Glutamatergic neuron (in vitro differentiated cells): ENCODE measurements around the gene MCCD1. TPM values are rescaled to one million over a fixed set of nuclear protein-coding genes. Genes with fewer than 3 reads are reported as not detected.
A peak's percentile ranks its signal among the peaks of the same experiment; 100 is the strongest.
"Not testable (repeated sequence)": the region's sequence is repeated elsewhere in the genome, so short reads cannot be mapped to it uniquely, and the experiment has no call there.

Experiments used
- DNase-seq: peaks from one replicate; pipeline ENCODE4 v3.0.0; 2022
- H3K27ac Mint-ChIP-seq: one replicate; pipeline ENCODE4 v1.8.0; 2020; ENCODE audit warnings: mild to moderate bottlenecking, mixed read lengths, inconsistent platforms; ENCODE audit not compliant: unreplicated experiment
- H3K27me3 Mint-ChIP-seq: one replicate; pipeline ENCODE4 v1.8.0; 2020; ENCODE audit warnings: mild to moderate bottlenecking, moderate library complexity, mixed read lengths, inconsistent platforms; ENCODE audit not compliant: unreplicated experiment
- H3K36me3 Mint-ChIP-seq: one replicate; pipeline ENCODE4 v1.8.0; 2020; ENCODE audit warnings: mild to moderate bottlenecking, mixed read lengths, inconsistent platforms; ENCODE audit not compliant: unreplicated experiment
- H3K4me1 Mint-ChIP-seq: one replicate; pipeline ENCODE4 v1.8.0; 2020; ENCODE audit warnings: mild to moderate bottlenecking, low read depth, mixed read lengths, inconsistent platforms; ENCODE audit not compliant: unreplicated experiment
- H3K4me3 Mint-ChIP-seq: one replicate; pipeline ENCODE4 v1.8.0; 2020; ENCODE audit warnings: mild to moderate bottlenecking, mixed read lengths, inconsistent platforms; ENCODE audit not compliant: unreplicated experiment
- H3K9me3 Mint-ChIP-seq: one replicate; pipeline ENCODE4 v1.8.0; 2020; ENCODE audit warnings: mild to moderate bottlenecking, moderate library complexity, mixed read lengths, inconsistent platforms; ENCODE audit not compliant: unreplicated experiment
- total RNA-seq: library from RNA; stranded (reverse); fragmentation: NEBNext Ultra II Directional; extraction: Animal tissue kit (Norgen Biotek cat#: 25700); gene quantifications from one replicate; pipeline ENCODE4 v1.2.1, GENCODE V29; 2021; ENCODE audit not compliant: unreplicated experiment
- TF ChIP-seq, protein P1 (sequence below): fragments of 200-600 bp; sonication (generic); IDR thresholded peaks from one replicate; pipeline ENCODE4 v1.5.0; 2021; ENCODE audit not compliant: partially characterized antibody, unreplicated experiment

MCCD1 gene
- total RNA-seq, 1 donor from 2014 or later = not detected

DNA sequence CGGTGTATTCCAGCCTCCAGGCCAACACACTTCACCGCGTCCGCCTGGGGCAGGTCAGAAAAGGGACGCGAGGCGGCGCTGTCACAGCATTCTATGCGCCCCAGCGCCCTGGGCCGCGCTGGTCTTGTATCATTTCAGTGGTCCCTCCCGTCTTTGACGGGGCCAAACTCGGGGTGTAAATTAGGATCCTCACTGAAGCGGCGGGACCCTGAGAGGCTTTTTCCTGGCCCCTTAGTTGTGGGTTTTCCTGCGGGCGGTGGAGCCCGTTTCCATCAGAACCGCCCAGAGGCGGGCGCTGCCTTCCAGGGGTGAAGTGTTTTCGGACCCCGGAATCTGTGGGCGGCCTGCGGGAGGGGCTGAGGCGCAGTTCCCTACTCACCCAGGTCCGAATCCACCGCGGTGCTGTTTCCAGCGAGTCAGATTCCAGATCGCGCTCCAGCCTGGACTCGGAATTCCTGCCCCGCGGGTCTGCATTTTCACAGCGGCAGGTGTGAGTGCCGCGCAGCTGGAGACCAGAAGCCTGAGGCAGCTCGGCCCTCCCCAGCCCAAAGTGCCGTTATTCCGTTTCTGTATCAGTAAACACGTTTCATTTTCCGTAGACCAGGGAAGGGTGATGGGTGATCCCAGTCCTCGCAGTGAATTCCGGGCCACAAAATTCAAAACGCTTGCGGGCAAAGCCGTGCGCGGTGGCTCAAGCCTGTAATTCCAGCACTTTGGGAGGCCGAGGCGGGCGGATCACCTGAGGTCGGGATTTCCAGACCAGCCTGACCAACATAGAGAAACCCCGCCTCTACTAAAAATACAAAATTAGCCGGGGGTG is 34.7 kb upstream of the MCCD1 start:
- no peak overlapping the region for H3K27ac Mint-ChIP-seq
- H3K27me3 Mint-ChIP-seq = peaks cover 15% of the 10 kb centered on the region
- TF ChIP-seq, protein P1, sequence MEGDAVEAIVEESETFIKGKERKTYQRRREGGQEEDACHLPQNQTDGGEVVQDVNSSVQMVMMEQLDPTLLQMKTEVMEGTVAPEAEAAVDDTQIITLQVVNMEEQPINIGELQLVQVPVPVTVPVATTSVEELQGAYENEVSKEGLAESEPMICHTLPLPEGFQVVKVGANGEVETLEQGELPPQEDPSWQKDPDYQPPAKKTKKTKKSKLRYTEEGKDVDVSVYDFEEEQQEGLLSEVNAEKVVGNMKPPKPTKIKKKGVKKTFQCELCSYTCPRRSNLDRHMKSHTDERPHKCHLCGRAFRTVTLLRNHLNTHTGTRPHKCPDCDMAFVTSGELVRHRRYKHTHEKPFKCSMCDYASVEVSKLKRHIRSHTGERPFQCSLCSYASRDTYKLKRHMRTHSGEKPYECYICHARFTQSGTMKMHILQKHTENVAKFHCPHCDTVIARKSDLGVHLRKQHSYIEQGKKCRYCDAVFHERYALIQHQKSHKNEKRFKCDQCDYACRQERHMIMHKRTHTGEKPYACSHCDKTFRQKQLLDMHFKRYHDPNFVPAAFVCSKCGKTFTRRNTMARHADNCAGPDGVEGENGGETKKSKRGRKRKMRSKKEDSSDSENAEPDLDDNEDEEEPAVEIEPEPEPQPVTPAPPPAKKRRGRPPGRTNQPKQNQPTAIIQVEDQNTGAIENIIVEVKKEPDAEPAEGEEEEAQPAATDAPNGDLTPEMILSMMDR = peak; percentile 80
- peaks cover 10% of the 10 kb centered on the region for H3K4me1 Mint-ChIP-seq
- DNase-seq = peak; percentile 92
- peak overlapping the region; percentile 84 for H3K4me3 Mint-ChIP-seq
- no peaks in the 10 kb centered on the region for H3K36me3 Mint-ChIP-seq
- peaks cover 5% of the 10 kb centered on the region for H3K9me3 Mint-ChIP-seq

DNA sequence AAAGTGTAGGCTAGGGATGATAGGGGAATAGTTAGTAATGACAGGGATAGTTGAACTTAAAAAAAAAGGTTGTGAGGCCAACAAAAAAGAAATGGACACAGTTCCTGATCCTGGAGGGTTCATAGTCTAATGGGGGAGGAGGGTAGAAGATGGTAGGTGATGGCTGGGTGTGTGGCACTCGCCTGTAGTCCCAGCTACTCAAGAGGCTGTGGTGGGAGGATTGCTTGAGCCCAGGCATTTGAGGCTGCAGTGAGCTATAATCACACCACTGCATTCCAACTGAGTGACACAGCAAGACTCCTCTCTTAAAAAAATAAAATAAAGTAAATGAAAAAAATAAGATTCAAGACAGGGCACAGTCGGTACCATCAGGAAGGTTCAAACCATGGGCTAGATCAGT is 33.2 kb upstream of the MCCD1 start:
- Mint-ChIP-seq H3K9me3 (peaks cover 7% of the 10 kb centered on the region), H3K4me3 (peak overlapping the region; percentile 40), H3K36me3 (no peaks in the 10 kb centered on the region), H3K27me3 (peaks cover 15% of the 10 kb centered on the region), H3K27ac (no peak overlapping the region), H3K4me1 (peaks cover 10% of the 10 kb centered on the region)
- DNase-seq = no peak
- TF ChIP-seq, protein P1 = no peak

DNA sequence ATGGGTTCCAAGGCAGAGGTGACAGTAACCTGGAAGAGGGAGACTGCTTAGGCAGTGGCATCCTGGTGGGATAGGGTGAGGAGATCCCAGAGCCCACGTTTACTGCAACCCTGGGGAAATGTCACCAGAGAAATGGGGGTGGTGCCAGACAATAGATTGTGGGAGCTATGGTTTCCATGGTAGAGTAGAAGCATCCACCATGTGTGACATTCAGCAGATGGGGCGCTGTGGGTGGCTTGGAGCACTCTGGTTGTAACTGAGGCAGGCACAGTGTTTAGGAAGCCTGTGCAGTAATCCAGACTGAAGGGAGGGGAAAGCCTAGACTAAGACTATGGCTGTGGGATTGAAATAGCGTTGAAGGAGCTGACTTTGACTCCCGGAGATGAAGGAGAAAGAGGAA is 31.9 kb upstream of the MCCD1 start:
- DNase-seq, H3K9me3 Mint-ChIP-seq, H3K36me3 Mint-ChIP-seq, H3K27ac Mint-ChIP-seq: not testable (repeated sequence)
- Mint-ChIP-seq H3K27me3 (peaks cover 15% of the 10 kb centered on the region), H3K4me1 (peaks cover 10% of the 10 kb centered on the region), H3K4me3 (peak overlapping the region; percentile 88)

DNA sequence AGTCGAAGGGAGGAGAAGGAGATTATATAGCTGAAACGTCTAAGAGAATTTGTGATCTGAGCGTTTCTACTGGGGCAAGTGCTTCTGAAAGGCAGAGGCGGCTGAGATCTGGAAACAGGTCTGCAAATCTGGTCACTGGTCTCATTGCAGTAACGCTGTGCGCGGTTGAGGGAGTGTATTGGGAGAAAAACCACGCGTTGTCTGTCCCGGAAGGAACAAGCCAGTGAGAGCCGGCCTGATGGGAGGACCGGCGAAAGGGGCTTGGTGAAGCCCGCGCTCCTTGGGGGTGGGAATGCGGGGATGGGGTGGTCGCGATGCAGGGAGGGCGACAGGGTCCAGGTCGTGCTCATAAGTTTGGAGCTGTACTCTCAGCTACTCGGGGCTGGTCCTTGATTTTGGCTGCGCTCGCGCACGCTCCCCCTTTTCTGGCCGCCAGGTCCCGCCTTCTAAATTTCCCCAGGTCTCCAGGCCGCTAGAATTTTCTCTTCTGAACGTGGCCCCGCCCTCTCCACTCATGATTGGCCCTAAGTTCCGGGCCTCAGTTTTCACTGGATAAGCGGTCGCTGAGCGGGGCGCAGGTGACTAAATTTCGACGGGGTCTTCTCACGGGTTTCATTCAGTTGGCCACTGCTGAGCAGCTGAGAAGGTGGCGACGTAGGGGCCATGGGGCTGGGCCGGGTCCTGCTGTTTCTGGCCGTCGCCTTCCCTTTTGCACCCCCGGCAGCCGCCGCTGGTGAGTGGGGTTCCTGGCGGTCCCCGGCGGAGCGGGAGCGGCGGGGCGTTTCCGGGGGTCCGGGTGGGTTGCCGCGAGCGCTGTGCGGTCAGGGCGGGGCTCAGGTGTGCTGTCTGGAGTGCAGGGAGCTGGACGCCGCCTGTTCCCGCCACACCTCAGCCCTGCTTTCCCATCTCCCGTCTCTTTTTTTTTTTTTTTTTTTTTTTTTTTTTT is 31.0 kb upstream of the MCCD1 start, which contains the start of gene MICB:
Gene MICB, plus strand, starts transcription at position 615 of the 946 bp plus-strand sequence. Its CDS starts 49 bp downstream, at position 664.
- TF ChIP-seq, protein P1 = no peak
- Mint-ChIP-seq H3K4me3 (peak within 1 kb of the TSS; percentile 98), H3K36me3 (no peaks in the 10 kb centered on the region), H3K9me3 (peaks cover 7% of the 10 kb centered on the region), H3K4me1 (peaks cover 10% of the 10 kb centered on the region), H3K27me3 (peaks cover 13% of the 10 kb centered on the region), H3K27ac (no peak within 1 kb of the TSS)
- peak; percentile 52 for DNase-seq

DNA sequence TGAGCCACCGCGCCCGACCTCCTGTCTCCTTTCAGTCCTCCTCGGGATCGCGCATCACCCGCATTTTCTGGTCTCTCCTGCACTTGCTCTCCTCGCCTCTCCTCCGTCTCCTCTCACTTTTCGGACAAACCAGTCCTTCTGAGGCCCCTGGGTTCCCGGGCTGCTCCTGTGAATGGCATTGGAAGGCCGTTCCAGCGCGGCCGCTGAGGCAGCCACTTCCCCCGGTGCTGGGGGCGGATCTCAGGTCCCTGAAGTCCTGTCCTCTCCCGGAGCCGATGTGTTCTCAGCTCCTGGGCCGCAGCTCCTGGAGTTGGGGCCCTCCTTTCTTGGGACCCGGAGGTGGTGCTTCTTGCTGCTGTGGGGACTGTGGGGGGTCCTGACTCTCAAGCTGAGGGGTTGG is 30.0 kb upstream of the MCCD1 start:
- Mint-ChIP-seq H3K27ac (no peak overlapping the region), H3K4me3 (peak overlapping the region; percentile 98), H3K4me1 (peaks cover 9% of the 10 kb centered on the region), H3K27me3 (peaks cover 13% of the 10 kb centered on the region), H3K36me3 (no peaks in the 10 kb centered on the region), H3K9me3 (peaks cover 7% of the 10 kb centered on the region)
- TF ChIP-seq, protein P1 = no peak
- peak; percentile 40 for DNase-seq

DNA sequence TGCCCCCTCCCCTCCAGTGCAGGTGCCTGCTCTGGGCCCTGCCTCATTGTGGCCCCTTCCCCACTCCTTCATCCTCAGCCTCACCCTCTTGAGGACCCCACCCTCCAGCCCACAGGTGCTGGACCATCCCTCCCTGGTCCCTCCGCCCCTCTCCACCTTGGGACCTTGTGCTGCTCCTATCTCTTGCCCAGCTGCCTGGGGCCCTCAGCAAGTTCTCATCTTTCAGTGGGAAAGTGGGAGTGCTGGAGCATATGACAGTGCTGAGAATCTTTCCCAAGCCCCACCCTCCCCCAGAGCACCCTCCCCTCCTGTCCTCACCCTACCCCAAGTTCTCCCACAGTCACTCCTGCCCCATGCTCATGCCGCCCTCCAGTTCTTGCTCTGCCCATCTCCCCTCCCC is 29.1 kb upstream of the MCCD1 start:
- H3K9me3 Mint-ChIP-seq, H3K36me3 Mint-ChIP-seq, H3K4me1 Mint-ChIP-seq, DNase-seq, H3K27ac Mint-ChIP-seq: not testable (repeated sequence)
- Mint-ChIP-seq H3K27me3 (peaks cover 13% of the 10 kb centered on the region), H3K4me3 (peak overlapping the region; percentile 98)
